COR-L47 (cell line): ENCODE measurements around the gene FTHL17.

ENCODE experiments used
- DNase-seq: peaks from one replicate; lab custom pipeline; 2025; lab: John Stamatoyannopoulos, UW

FTHL17 gene

DNA sequence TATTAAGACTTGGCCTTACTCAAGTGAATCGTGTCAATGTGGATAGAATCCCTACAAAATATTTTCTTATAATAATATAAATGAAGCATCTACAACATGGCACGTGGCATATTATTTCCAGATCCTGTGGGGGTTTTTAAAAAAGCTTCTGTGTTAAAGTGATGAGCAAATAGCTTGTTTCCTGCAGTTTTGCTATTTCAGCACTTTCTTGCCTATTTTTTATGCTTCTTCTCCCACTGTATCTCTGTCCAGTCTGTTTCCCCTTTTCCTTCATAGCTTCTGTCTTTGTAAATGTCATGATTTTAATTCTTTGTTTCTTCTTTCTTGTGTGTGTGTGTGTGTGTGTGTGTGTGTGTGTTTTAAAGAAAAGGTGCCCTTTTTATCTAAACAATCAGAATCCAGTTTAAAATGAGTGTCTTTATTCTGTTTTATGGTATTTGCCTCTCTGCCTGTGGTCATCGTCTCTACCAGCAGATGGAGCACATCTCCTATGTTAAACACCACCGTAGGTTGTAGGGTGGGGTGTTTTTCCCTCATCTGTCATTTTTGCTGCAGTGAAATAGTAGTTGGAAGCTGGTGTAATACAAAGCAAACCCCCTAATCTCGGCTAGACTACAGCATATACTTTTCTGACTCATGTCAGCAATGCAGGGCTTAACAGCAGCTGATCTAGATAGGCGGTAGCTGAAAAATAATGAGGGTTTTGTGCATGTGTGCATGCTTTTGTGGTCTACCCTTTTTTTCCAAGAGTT lies 33.1 kb downstream of the FTHL17 start:
- DNase-seq = peak; percentile 24

- DNase-seq = peak; percentile 49
These were observed 34.9 kb downstream of the FTHL17 start for GRCh38 chrX:31036895-31037294.

- DNase-seq = no peak
These were observed 44.5 kb downstream of the FTHL17 start for GRCh38 chrX:31027351-31027750.

DNA sequence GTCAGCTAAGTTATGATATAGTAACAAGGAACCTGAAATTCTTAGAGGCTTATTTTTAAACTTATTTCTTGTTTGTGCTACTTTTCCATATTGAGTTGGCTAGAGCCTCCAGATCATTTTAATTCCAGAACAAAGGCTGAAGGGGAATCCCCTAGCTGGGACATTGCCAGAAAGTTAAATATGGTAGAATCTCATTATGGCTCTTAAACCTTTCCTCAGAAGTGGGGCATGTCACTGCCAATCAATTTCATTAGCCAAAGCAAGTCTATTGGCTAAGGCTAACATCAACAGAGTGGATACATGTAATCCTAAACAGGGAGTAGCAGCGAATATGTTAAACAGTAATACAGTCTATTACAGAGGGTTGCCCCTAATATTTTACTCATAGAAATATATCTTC lies 47.0 kb downstream of the FTHL17 start:
- no peak for DNase-seq

GRCh38 chrX:31021537-31021936 lies 50.3 kb downstream of the FTHL17 start:
- DNase-seq = peak; percentile 66
